HL-60 (cell line): Measurements from ENCODE around the gene CCDC92B.

Source experiments
- DNase-seq, 2 experiments: peaks; one replicate each; pipeline ENCODE4 v3.0.0-alpha.2; 2010 to 2020; ENCODE audit warnings: low read depth in 1 of 2, low spot score in 1 of 2
- H3K27ac ChIP-seq: fragments of 250-450 bp; sonication (Bioruptor Pico); replicated peaks from 2 replicates; pipeline ENCODE4 v1.5.1; 2020; ENCODE audit warnings: mild to moderate bottlenecking, moderate library complexity
- H3K27me3 ChIP-seq: fragments of 250-450 bp; sonication (Bioruptor Pico); 2 replicates; pipeline ENCODE4 v1.5.1; 2021; ENCODE audit warnings: mild to moderate bottlenecking, moderate library complexity; ENCODE audit not compliant: insufficient read depth, poor library complexity, severe bottlenecking
- H3K4me3 ChIP-seq: replicated peaks from 2 replicates; pipeline ENCODE4 v1.5.1; 2011; ENCODE audit warnings: mild to moderate bottlenecking, control low read depth, low read length; ENCODE audit not compliant: insufficient read depth
- GABPA ChIP-seq: IDR thresholded peaks from 2 replicates; pipeline ENCODE4 v1.6.1; 2012; ENCODE audit warnings: low read depth
- POLR2AphosphoS5 ChIP-seq: IDR thresholded peaks from 2 replicates; pipeline ENCODE4 v1.6.1; 2012; ENCODE audit warnings: low read depth
- SPI1 ChIP-seq: IDR thresholded peaks from 2 replicates; pipeline ENCODE4 v1.6.1; 2012; ENCODE audit warnings: low read depth, mild to moderate bottlenecking, borderline replicate concordance
- TF ChIP-seq, protein P1 (sequence below): IDR thresholded peaks from one replicate; pipeline ENCODE4 v1.5.1; 2011; ENCODE audit warnings: low read length, control low read depth, inconsistent platforms; ENCODE audit not compliant: insufficient read depth
- TF ChIP-seq, protein P2 (sequence below): IDR thresholded peaks from 2 replicates; pipeline ENCODE4 v1.6.1; 2012; ENCODE audit warnings: low read depth; ENCODE audit not compliant: insufficient replicate concordance

CCDC92B gene

DNA sequence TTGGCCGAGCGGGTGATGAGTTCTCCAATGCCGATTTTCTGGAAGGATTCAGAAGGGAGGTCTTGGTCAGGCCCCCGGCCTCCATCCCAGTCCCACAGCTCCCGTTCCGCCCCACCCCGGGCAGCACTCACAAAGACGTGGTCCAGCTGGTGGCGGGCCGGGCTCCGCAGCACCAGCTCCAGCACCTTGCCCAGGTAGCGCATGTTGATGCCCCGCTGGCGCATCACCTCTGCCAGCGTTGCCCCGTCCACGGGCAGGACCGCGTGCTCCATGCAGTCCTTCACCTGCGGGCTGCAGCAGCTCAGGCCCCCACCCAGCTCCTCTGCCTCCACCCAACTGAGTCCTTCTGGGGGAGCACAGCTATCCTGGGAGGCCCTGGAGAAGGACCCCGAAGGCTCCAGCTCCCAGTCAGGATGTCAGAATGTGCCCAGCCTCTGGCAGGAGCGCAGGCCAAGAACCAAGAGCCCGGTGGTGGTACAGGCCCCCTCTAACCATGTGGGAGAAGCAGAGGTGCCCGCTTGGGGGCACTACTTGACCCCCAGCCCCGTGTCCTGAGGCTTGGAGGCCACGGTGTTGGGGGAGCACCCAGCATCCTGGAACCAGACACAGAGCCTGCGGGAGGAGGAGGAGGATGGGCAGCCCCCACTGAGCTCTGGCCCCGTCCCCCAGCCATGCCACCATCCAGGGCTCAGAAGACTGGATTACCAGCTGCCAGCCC is 54.0 kb downstream of the CCDC92B start:
- H3K27ac ChIP-seq: no peak overlapping the region
- no peak overlapping the region for H3K4me3 ChIP-seq
- no peak for DNase-seq
- TF ChIP-seq, protein P1, sequence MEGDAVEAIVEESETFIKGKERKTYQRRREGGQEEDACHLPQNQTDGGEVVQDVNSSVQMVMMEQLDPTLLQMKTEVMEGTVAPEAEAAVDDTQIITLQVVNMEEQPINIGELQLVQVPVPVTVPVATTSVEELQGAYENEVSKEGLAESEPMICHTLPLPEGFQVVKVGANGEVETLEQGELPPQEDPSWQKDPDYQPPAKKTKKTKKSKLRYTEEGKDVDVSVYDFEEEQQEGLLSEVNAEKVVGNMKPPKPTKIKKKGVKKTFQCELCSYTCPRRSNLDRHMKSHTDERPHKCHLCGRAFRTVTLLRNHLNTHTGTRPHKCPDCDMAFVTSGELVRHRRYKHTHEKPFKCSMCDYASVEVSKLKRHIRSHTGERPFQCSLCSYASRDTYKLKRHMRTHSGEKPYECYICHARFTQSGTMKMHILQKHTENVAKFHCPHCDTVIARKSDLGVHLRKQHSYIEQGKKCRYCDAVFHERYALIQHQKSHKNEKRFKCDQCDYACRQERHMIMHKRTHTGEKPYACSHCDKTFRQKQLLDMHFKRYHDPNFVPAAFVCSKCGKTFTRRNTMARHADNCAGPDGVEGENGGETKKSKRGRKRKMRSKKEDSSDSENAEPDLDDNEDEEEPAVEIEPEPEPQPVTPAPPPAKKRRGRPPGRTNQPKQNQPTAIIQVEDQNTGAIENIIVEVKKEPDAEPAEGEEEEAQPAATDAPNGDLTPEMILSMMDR: no peak
- TF ChIP-seq SPI1 (no peak), POLR2AphosphoS5 (no peak), GABPA (no peak)
- TF ChIP-seq, protein P2, sequence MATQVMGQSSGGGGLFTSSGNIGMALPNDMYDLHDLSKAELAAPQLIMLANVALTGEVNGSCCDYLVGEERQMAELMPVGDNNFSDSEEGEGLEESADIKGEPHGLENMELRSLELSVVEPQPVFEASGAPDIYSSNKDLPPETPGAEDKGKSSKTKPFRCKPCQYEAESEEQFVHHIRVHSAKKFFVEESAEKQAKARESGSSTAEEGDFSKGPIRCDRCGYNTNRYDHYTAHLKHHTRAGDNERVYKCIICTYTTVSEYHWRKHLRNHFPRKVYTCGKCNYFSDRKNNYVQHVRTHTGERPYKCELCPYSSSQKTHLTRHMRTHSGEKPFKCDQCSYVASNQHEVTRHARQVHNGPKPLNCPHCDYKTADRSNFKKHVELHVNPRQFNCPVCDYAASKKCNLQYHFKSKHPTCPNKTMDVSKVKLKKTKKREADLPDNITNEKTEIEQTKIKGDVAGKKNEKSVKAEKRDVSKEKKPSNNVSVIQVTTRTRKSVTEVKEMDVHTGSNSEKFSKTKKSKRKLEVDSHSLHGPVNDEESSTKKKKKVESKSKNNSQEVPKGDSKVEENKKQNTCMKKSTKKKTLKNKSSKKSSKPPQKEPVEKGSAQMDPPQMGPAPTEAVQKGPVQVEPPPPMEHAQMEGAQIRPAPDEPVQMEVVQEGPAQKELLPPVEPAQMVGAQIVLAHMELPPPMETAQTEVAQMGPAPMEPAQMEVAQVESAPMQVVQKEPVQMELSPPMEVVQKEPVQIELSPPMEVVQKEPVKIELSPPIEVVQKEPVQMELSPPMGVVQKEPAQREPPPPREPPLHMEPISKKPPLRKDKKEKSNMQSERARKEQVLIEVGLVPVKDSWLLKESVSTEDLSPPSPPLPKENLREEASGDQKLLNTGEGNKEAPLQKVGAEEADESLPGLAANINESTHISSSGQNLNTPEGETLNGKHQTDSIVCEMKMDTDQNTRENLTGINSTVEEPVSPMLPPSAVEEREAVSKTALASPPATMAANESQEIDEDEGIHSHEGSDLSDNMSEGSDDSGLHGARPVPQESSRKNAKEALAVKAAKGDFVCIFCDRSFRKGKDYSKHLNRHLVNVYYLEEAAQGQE: no peak
- no peaks in the 10 kb centered on the region for H3K27me3 ChIP-seq

DNA sequence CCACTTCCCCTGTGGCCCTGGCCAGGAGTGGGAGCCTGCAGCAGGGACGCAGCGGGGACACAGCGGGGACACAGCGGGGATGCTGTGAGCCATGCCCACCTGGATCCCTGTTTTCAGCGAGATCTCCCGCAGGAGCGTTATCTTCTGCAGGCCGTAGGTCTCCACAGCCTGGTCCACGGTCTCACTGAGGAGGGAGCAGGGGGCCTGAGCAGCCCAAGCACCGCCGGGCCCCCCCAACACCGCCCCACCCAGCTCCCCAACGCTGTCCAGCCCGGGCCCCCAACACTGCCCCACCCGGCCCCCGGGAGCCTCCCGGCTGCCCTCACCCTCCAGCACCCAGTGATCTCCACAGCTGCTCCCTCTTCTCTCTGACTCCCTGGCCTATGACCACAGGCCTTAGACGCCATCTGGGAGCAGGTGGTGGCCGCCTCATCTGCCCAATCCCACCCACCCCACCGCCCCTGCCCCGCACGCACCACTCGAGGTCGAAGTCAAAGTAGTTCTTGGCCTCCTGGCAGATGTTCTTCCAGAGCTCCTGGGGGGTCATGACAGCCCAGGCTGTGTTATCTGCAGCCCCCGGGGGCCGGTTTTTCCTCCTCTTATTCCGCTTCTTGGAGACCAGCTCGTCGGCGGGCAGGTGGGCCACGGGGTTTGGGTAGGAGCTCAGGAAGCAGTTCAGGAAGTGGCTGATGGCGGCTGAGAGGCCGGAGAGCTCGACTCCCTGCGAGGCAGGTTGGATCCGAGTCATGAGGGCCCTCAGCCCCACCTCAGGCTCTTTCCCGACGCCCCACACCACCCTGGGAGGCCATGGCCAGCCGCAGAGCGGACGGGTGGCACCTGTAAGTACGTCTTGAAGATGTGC is 54.8 kb downstream of the CCDC92B start:
- H3K4me3 ChIP-seq: no peak overlapping the region
- H3K27ac ChIP-seq: no peak overlapping the region
- no peak for DNase-seq
- no peaks in the 10 kb centered on the region for H3K27me3 ChIP-seq
- TF ChIP-seq GABPA (no peak), POLR2AphosphoS5 (no peak), SPI1 (no peak)
- TF ChIP-seq, protein P2: no peak
- TF ChIP-seq, protein P1: no peak

DNA sequence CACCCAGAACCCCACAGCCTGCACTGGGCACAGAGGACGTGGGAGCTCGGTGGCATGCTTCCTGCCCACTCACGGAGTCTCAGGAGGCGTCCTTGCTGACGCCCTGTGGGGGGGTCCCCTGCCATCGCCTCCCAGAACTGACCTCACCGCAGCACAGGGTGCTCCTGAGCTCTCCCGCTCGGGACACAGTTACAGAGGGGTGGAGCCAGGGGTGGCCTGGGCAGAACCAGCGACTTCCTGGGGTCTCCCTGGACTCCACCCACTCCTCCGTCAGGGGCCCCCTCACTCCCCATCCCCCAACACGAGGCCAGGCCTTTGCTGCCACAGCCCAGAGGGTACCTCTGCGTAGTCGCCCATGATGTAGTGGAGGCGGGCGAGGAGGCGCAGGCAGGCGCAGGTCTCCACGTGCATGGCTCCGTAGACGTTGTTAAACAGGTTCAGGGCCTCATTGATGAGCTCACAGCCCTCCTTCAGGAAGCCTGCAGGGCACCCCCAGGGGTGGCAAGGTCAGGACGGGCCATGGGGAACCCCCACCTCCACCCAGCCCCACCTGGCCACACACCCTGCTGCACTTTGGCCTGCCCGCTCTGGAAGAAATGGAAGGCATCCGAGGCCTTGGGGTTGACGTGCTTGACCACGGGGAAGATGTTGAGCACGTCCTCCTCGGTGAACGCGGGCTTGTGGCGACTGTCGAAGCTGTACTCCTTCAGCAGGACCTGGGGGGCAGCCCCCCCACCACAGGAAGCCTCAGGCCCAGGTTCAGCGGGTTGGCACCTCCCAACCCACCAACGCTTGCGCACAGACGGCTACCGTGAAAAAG is 55.7 kb downstream of the CCDC92B start:
- TF ChIP-seq, protein P2: no peak
- TF ChIP-seq, protein P1: no peak
- TF ChIP-seq GABPA: no peak
- no peak for TF ChIP-seq POLR2AphosphoS5
- no peak for TF ChIP-seq SPI1
- no peaks in the 10 kb centered on the region for H3K27me3 ChIP-seq
- DNase-seq: no peak
- H3K4me3 ChIP-seq: no peak overlapping the region
- H3K27ac ChIP-seq: no peak overlapping the region
